Omental fat pad (tissue), 4 donors: ENCODE results near the gene TAOK2. TPM values are rescaled to one million over a fixed set of nuclear protein-coding genes. Genes with fewer than 3 reads are reported as not detected.
"Not testable (repeated sequence)": the region's sequence is repeated elsewhere in the genome, so short reads cannot be mapped to it uniquely, and the experiment has no call there.

Experiments
- ATAC-seq: fragments of 150-250 bp; one replicate; pipeline ENCODE4 v1.9.1; 2016; ENCODE audit warnings: mild to moderate bottlenecking, moderate library complexity; ENCODE audit not compliant: low FRiP score
- DNase-seq: peaks from one replicate; pipeline ENCODE4 v3.0.0-alpha.2; 2019; ENCODE audit warnings: low spot score
- CTCF ChIP-seq, 3 donors: fragments of 450-650 bp; IDR thresholded peaks; one replicate each; pipeline ENCODE4 v1.5.1; 2016 to 2017; ENCODE audit warnings: antibody characterized with exemption in 3 of 3, mild to moderate bottlenecking in 3 of 3, moderate library complexity in 2 of 3
- total RNA-seq, 4 donors: library from RNA; depleted of rRNA; stranded (reverse); fragments of >200 nt; gene quantifications; one replicate each; pipeline ENCODE4 v1.1.0, GENCODE V29; 2016

TAOK2 gene
- total RNA-seq, 4 donors from 2014 or later: 25.1 to 90.0 (median 43.2) TPM

GRCh38 chr16:30011714-30012504, 38.2 kb downstream of the TAOK2 start:
- ATAC-seq: no peak
- no peak for DNase-seq
- no peak for TF ChIP-seq CTCF (IDR thresholded peaks at IDR 0.05)

- not testable (repeated sequence) for ATAC-seq, DNase-seq
Measured at GRCh38 chr16:30012598-30012997, 38.9 kb downstream of the TAOK2 start.

GRCh38 chr16:30015450-30015849, 41.8 kb downstream of the TAOK2 start:
- not testable (repeated sequence) for DNase-seq, ATAC-seq

- ATAC-seq (no peak), DNase-seq (no peak)
- no peak for TF ChIP-seq CTCF (IDR thresholded peaks at IDR 0.05)
Measured at GRCh38 chr16:30016555-30017276, 43.0 kb downstream of the TAOK2 start.

GRCh38 chr16:30017277-30017656, 43.6 kb downstream of the TAOK2 start:
- DNase-seq (no peak), ATAC-seq (no peak)
- no peak for TF ChIP-seq CTCF (IDR thresholded peaks at IDR 0.05)

GRCh38 chr16:30017937-30018336, 44.3 kb downstream of the TAOK2 start:
- ATAC-seq, DNase-seq: not testable (repeated sequence)

GRCh38 chr16:30018731-30019158, 45.1 kb downstream of the TAOK2 start:
- ATAC-seq: no peak
- no peak for TF ChIP-seq CTCF (IDR thresholded peaks at IDR 0.05)
- no peak for DNase-seq

GRCh38 chr16:30022887-30023286, 49.2 kb downstream of the TAOK2 start, which contains the start of gene C16orf92:
Gene C16orf92, plus strand, starts transcription at chr16:30023198. Its CDS starts 143 bp downstream, at chr16:30023341.
- TF ChIP-seq CTCF (IDR thresholded peaks at IDR 0.05): no peak
- ATAC-seq (no peak), DNase-seq (no peak)
